IPS DF 4.7 (cell line): ENCODE data around the gene PCNX3.

Experiments
- DNase-seq: peaks from one replicate; pipeline ENCODE4 v3.0.0-alpha.2; 2013; ENCODE audit warnings: low spot score; ENCODE audit errors: extremely low read depth

The PCNX3 gene

GRCh38 chr11:65615229-65615949, at the start of gene PCNX3:
Gene PCNX3, plus strand, starts transcription at chr11:65615776. Its CDS starts 536 bp downstream, at chr11:65616312.
- peak; percentile 100 for DNase-seq

GRCh38 chr11:65569164-65569972, 46.2 kb upstream of the PCNX3 start:
- no peak for DNase-seq

- DNase-seq: no peak
These were observed 45.3 kb upstream of the PCNX3 start, which contains the start of gene ZNRD2 for GRCh38 chr11:65569973-65570918. Gene ZNRD2, plus strand, starts transcription at chr11:65570477. Its CDS starts 15 bp downstream, at chr11:65570492.

GRCh38 chr11:65571420-65571819, 44.2 kb upstream of the PCNX3 start:
- no peak for DNase-seq

GRCh38 chr11:65571940-65572339, 43.6 kb upstream of the PCNX3 start:
- no peak for DNase-seq

GRCh38 chr11:65572356-65573051, 43.1 kb upstream of the PCNX3 start, which contains the start of gene FAM89B:
Gene FAM89B, plus strand, starts transcription at chr11:65572538. Its CDS starts 132 bp downstream, at chr11:65572670.
- no peak for DNase-seq

- DNase-seq: no peak
These were observed 42.0 kb upstream of the PCNX3 start for GRCh38 chr11:65573391-65574079.

- no peak for DNase-seq
These were observed 41.3 kb upstream of the PCNX3 start for GRCh38 chr11:65574109-65574810.

GRCh38 chr11:65574811-65575567, 40.6 kb upstream of the PCNX3 start:
- no peak for DNase-seq

- DNase-seq: no peak
These were observed 39.9 kb upstream of the PCNX3 start, which contains the start of gene EHBP1L1 for GRCh38 chr11:65575568-65576231. Gene EHBP1L1, plus strand, starts transcription at chr11:65576053. Its CDS starts 250 bp downstream, at chr11:65576303.

- no peak for DNase-seq
These were observed 39.2 kb upstream of the PCNX3 start for GRCh38 chr11:65576232-65576866.

- no peak for DNase-seq
These were observed 38.5 kb upstream of the PCNX3 start for GRCh38 chr11:65576867-65577755.

GRCh38 chr11:65577756-65578109, 37.8 kb upstream of the PCNX3 start:
- no peak for DNase-seq

- no peak for DNase-seq
These were observed 37.4 kb upstream of the PCNX3 start for GRCh38 chr11:65578134-65578533.

GRCh38 chr11:65578667-65579066, 36.9 kb upstream of the PCNX3 start:
- no peak for DNase-seq

- no peak for DNase-seq
These were observed 36.3 kb upstream of the PCNX3 start for GRCh38 chr11:65579291-65579690.
